ENCODE measurements around the gene ZKSCAN3.

- TF ChIP-seq GATA2 (IDR thresholded peaks at IDR 0.05; ENCODE audit: low read depth, low read length): no peak
- TF ChIP-seq GATA3 (IDR thresholded peaks at IDR 0.05; ENCODE audit: low read depth, low read length): no peak
Measured at GRCh38 chr6:28336284-28337120, 13.2 kb upstream of the ZKSCAN3 start.
